HG02763 (cell line): ENCODE measurements around the gene FHL1.
"Not testable (repeated sequence)": the region's sequence is repeated elsewhere in the genome, so short reads cannot be mapped to it uniquely, and the experiment has no call there.

Source experiments
- ATAC-seq: cut with Tn5 transposase; IDR thresholded peaks from one replicate; pipeline ENCODE4 v1.9.1; 2021; ENCODE audit warnings: mild to moderate bottlenecking, moderate library complexity; ENCODE audit not compliant: unreplicated experiment

FHL1 gene

DNA sequence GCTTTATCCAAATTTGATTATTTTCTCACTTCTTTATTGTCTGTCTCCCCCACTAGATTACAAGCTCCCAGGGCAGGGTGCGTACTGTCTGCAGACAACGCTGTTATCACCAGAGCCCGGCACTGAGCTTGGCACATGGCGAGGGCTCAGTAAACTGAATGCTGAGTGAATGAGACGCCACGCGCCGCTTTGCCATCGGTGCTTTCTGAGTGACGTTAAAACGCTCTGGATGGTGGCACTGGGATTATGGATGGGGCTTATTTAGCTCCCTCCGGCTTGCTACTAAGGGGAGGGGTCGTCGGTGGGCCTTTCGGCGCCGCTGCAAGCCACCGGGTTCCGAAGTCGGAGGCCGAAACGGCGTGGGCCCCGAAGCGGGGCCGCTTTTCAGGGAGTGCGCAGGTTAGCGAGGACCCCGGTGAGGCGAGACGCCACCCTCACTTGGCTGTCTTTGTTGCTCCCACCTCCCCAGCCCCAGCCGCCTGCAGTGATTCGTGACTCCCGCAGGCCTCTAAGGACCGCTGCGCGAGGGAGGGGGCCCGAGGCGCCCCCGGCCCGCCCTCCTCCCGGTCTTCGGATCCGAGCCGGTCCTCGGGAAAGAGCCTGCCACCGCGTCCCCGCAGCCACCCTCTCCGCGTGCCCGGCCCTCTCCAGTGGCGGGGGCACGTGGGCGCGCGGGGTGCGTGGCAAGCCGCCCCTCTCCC is 569 bp upstream of the FHL1 start:
- no peak for ATAC-seq

DNA sequence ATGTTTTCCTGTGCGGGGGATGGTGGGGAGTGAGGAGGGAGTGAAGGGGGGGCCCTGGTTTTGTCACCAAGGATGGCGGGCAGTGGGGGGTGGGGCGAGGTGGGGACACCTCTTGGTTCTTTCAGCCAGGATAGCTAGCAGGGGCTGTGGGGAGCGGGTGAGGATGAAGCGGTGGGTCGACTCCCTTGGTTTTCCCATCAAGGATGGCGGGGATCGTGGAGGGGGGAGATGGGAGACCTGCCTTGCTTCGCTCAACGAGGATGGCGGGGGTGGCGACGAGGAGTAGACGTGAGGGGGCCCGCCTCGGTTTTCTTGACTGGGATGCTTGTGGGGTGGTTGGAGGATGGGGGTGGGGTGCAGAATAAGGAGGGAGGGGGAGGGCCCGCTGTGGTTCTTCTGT is 643 bp downstream of the FHL1 start:
- ATAC-seq = no peak

DNA sequence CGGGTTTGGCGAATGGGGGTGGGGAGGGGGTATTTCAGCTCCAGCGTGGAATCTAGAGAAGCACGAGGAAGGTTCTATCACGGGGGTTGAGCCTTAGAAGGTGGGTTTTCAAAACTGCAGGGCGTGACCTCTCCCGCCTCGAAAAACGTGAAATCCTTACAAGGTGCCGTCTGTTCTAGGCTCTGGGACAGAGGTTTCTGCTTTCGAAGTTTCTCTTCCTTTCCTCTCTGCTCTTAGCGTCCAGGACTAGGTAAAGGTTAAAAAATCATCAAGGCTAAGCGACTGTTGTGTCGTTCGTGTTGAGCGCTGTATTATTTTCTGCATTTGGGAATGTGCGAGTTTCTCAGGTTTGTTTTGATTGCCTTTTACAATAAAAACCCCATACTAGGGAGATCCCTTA is 1.1 kb downstream of the FHL1 start:
- no peak for ATAC-seq

GRCh38 chrX:136154998-136155397 is 7.7 kb downstream of the FHL1 start:
- no peak for ATAC-seq

DNA sequence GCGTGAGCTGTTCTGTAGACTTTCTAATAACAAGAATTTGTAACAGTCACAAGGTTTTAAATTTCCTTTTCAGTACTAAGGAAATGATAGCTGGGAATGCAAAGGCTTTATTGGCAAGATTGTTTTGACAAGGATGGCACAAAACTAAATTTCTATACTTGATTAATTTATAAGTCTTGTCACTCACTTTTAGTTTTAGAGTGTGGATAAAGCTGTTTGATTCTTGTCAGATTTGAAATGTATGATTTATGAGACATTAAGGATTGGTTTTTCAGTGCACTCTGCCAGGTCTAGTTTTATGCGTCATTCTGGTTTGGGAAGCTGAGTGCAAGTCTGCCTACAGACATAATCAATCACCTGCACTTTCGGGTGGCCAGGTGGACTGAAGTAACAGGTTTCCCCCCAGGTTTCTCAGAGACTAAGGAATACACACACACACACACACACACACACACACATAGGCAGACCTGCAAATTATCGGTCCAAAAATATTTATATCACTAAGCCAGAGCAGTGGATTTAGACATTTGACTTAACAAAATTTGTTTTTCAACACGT is 9.3 kb downstream of the FHL1 start:
- no peak for ATAC-seq

DNA sequence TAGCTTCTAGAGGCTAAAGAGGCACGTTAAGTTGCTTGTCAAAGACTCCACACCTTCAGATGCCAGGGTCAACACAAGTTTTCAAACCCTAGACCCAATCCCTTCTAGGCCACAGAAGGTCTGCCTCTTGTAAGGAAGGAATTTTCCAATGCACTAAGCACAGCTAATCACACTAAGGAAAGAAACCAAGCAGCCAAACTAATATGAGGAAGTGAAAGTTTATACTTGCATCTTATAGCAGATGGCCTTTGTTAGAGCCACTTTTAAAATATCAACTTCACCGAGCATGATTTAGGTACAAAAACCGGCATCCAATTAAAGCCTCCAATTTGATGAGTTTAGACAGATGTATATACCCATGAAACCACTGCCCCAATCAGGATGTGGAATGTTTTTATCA is 9.9 kb downstream of the FHL1 start:
- no peak for ATAC-seq

DNA sequence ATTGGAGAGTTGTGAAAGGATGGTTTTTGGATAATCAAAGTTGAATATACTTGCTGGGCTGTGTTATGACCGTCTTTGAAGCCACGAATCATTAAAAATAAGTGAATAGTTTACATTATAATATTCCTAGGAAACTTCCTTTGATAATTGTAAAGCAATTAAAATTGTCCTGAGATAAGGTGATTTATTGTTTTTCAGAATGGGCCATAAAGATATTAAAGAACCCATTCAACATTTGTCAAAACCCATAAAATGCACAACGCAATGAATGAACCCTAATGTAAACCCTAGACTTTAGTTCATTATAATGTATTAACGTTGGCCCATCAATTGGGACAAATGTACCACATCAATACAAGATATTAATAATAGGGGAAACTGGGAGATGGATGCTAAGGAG is 11.4 kb downstream of the FHL1 start:
- ATAC-seq = no peak

GRCh38 chrX:136159611-136160025 is 12.3 kb downstream of the FHL1 start:
- ATAC-seq = no peak

GRCh38 chrX:136162827-136163570 is 15.7 kb downstream of the FHL1 start:
- ATAC-seq = no peak

DNA sequence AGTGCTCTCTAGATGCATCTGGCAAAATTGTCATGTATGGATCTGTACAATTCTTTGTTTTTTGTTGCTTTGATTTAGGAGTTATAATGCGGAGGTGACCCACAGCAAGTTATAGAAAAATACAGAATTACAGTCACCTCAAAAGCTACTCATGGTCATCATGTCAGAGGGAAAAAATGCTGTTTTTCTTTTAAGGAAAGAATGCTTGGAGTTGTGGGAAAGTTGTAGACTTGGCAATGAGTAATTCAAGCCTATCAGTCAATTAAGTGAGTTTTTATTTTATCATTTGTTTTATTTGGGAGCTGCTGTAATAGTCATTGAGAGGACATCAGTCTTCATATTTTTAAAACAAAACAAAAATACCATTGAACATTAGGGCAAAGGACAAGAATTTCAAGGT is 16.4 kb downstream of the FHL1 start:
- no peak for ATAC-seq

DNA sequence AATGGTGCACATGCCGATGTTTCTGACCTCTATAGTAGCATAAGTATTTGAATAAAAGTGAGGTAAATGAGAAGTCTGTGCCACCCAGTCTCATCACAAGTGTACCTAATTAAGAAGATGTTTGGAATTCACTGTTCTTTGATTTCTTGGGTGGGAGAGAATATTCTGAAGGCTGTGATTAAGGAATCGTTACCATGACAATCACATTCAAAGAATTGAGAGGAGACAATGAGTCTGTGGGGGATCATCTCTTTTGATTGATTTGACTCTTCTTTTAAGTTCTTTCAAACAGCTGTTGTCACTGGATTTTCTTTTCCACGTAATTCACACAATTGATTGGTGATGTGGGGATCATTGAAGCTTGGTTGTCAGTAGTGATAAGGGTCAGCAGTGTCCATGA is 18.1 kb downstream of the FHL1 start:
- no peak for ATAC-seq

DNA sequence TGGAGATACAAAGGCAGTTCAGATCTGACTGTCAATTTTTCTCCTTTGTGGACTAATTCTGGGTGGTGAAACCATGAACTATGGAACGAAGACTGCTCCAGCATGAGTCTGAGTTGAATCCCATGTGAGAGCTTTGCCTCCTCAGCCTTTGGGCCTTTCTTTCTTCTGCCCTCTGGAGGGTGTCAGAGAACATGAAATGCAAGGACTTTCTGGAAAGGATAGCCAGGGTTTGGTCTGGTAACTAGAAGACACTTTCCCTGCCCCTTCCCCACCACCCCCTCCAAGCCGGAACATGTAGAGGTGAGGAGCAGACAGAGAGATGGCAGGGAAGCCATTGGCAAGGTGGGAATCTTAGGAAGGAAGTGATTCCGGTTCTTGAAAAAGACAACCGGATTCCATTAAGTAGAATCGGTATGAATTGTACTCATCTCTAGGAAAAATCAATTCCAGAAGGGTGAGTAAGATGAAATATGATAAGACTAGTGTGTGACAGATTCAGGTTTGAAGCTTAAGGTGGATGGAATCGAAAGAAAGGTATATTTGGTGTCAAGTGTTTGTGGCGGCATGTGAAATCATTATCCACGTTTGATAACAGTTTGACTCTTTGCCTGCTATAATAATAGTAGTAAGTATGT is 19.0 kb downstream of the FHL1 start:
- ATAC-seq = no peak

- not testable (repeated sequence) for ATAC-seq
Measured at GRCh38 chrX:136167989-136168388, 20.7 kb downstream of the FHL1 start.

DNA sequence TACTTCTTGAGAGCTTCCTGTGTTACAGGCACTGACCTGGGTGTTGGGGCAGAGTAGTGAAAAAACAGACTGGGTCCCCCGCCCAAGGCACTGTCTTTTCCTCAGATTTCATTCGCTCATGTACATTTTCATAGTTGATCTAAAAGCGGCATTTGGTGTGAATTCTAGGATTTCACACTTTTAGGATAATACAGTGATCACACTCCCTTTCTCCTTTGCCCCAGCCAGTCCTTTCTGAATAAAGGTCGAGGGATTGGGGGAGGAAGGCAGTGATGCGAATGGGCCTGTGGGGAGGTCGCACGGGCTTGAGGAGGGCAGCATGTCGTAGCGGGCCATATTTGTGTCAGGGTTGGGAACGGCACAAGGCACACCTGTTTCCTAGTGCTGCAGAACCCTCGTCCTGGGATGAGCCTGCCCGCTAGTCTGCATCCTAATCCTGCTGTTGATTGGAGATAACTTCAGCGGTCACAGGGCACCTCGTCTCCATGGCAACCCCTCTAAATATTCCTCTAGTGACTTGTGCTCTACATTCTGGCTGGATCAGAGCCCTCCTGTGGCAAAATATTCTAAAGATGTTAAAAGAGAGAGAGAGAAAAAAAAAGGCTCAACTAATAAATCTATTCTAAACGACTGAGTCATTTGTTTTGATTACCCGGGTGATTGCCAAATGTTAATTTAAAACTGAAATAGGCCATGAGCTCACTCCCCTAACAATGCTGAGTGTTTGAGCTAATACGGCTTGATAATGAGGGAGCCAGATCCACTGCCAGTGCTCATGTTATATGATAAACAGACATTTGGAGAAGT is 21.8 kb downstream of the FHL1 start:
- ATAC-seq = no peak

DNA sequence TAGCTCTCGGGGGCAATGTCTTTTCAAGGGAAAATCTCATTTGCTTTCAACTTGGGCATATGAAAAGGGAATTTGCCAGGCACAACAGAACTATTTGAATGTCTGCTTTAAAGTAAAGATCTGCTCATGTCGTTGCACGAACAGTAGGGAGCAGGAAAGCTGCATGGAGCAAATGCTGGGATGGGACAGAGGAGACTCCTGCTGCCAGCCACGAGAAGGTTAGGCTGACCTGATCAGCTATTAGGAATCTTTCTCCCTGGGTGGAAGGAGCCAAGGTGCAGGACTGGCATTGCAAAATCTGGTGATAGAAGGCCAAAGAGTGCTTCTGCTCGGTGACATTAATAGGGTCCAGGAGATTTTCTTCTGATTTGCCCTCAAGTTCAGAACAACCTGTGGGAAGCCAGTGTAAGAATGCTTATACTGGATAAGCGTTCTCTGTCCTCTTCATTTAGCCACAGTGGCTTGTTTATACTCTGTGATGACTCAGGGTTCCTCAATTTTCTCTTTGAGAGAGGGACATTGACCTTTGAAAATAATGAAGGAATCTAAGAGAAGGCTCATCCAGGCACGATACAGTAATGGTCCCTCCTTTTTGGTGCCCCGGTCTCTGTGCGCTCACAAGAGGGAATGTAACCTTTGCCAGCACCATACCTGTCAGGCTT is 22.9 kb downstream of the FHL1 start:
- ATAC-seq = no peak

DNA sequence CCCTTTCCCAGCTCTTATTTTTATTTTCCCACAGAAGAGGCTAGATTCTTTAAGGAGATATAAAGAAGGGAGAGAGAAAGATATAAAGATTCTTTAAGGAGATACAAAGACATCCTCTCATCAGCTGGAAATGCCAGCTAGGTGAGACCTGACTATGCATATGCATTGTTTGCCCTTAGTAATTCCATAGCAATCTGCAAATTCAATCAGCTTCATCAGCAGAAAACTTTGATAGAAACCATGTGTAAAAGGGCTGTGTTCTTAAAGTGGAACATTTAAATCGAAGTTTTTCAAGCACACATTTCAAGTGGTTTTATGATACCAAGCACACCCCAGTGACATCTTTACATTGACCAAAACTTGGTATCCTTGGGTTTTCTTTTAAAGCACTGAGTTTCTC is 24.1 kb downstream of the FHL1 start:
- ATAC-seq = no peak

DNA sequence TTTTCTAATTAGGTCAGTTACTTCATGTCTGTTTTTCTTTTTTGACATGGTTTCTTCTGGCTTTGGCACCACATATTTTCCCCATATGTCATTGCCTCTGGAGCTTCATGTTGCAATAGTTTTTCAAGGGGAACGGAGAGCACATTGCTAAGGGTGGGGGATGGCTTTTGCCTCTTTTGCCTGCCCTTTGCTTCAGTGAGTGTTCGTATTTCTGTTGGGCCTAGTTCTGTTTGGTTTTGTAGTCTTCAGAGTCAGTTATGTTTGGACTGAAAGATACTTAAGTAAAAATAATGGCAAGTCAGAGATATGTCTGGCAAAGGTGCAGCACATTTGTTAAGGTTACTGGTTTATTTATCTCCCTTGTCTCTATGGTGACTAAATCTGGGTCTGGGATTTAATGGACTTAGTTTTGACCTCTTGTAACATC is 29.1 kb downstream of the FHL1 start:
- ATAC-seq = no peak

DNA sequence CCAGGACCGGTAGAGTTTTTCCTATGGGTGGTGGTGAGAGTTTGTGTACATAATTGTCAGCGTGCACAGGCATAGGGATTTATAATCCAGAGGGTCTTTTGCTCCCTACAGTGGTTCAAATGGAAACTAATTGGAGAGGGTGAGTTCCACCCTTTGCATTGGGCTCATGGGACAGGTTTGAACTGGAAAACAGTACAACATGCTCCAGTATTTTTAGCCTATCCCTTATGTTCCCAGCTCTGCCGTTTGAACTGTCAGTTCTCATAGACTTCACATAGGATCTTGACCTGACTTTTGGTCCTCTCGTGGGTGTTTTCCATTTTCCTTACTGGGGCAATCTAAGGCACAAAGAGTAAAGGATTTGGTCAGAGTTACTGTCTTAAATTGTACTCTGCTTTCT is 31.8 kb downstream of the FHL1 start:
- ATAC-seq = no peak

- ATAC-seq = no peak
Measured at GRCh38 chrX:136182414-136182813, 35.1 kb downstream of the FHL1 start.

GRCh38 chrX:136183172-136183571 is 35.8 kb downstream of the FHL1 start:
- no peak for ATAC-seq
